OCI-LY3 (cell line): ENCODE measurements around the gene FZR1.
"Not testable (repeated sequence)": the region's sequence is repeated elsewhere in the genome, so short reads cannot be mapped to it uniquely, and the experiment has no call there.

Experiments
- EZH2phosphoT487 ChIP-seq: fragments of 200-600 bp; shearing (Covaris generic); IDR thresholded peaks from 2 replicates; pipeline ENCODE4 v1.6.1; 2018; ENCODE audit warnings: antibody characterized with exemption, mixed run types, low read depth
- TF ChIP-seq, protein P1 (sequence below): fragments of 200-600, 300-600 bp; sonication (generic); IDR thresholded peaks from 2 replicates; pipeline ENCODE4 v1.5.1; 2014; ENCODE audit warnings: antibody characterized with exemption, low read length, low read depth

DNA sequence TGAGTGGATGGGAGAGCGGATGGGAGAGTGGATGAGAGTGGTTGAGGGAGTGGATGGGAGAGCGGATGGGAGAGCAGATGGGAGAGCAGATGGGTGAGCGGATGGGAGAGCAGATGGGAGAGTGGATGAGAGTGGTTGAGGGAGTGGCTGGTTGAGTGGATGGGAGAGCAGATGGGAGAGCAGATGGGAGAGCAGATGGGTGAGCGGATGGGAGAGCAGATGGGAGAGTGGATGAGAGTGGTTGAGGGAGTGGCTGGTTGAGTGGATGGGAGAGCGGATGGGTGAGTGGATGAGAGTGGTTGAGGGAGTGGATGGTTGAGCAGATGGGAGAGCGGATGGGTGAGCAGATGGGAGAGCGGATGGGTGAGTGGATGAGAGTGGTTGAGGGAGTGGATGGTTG is 23.2 kb downstream of the FZR1 start:
- TF ChIP-seq, protein P1, sequence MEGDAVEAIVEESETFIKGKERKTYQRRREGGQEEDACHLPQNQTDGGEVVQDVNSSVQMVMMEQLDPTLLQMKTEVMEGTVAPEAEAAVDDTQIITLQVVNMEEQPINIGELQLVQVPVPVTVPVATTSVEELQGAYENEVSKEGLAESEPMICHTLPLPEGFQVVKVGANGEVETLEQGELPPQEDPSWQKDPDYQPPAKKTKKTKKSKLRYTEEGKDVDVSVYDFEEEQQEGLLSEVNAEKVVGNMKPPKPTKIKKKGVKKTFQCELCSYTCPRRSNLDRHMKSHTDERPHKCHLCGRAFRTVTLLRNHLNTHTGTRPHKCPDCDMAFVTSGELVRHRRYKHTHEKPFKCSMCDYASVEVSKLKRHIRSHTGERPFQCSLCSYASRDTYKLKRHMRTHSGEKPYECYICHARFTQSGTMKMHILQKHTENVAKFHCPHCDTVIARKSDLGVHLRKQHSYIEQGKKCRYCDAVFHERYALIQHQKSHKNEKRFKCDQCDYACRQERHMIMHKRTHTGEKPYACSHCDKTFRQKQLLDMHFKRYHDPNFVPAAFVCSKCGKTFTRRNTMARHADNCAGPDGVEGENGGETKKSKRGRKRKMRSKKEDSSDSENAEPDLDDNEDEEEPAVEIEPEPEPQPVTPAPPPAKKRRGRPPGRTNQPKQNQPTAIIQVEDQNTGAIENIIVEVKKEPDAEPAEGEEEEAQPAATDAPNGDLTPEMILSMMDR = not testable (repeated sequence)
- TF ChIP-seq EZH2phosphoT487 = not testable (repeated sequence)
